AG20443 (cell line): Measurements from ENCODE around the gene BPTF.
"Not testable (repeated sequence)": the region's sequence is repeated elsewhere in the genome, so short reads cannot be mapped to it uniquely, and the experiment has no call there.

Source experiments
- DNase-seq: peaks from one replicate; pipeline ENCODE4 v3.0.0; 2012; ENCODE audit warnings: low spot score, mixed read lengths

Gene BPTF, protein sequence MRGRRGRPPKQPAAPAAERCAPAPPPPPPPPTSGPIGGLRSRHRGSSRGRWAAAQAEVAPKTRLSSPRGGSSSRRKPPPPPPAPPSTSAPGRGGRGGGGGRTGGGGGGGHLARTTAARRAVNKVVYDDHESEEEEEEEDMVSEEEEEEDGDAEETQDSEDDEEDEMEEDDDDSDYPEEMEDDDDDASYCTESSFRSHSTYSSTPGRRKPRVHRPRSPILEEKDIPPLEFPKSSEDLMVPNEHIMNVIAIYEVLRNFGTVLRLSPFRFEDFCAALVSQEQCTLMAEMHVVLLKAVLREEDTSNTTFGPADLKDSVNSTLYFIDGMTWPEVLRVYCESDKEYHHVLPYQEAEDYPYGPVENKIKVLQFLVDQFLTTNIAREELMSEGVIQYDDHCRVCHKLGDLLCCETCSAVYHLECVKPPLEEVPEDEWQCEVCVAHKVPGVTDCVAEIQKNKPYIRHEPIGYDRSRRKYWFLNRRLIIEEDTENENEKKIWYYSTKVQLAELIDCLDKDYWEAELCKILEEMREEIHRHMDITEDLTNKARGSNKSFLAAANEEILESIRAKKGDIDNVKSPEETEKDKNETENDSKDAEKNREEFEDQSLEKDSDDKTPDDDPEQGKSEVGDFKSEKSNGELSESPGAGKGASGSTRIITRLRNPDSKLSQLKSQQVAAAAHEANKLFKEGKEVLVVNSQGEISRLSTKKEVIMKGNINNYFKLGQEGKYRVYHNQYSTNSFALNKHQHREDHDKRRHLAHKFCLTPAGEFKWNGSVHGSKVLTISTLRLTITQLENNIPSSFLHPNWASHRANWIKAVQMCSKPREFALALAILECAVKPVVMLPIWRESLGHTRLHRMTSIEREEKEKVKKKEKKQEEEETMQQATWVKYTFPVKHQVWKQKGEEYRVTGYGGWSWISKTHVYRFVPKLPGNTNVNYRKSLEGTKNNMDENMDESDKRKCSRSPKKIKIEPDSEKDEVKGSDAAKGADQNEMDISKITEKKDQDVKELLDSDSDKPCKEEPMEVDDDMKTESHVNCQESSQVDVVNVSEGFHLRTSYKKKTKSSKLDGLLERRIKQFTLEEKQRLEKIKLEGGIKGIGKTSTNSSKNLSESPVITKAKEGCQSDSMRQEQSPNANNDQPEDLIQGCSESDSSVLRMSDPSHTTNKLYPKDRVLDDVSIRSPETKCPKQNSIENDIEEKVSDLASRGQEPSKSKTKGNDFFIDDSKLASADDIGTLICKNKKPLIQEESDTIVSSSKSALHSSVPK (N-terminal part only)

GRCh38 chr17:67824735-67825626, at the start of gene BPTF:
BPTF (plus strand) TSS chr17:67825503; CDS start chr17:67825725, 222 bp downstream.
- peak; percentile 96 for DNase-seq

- DNase-seq, result peak; percentile 63
These were observed 46.1 kb upstream of the BPTF start for GRCh38 chr17:67779098-67779672.

DNA sequence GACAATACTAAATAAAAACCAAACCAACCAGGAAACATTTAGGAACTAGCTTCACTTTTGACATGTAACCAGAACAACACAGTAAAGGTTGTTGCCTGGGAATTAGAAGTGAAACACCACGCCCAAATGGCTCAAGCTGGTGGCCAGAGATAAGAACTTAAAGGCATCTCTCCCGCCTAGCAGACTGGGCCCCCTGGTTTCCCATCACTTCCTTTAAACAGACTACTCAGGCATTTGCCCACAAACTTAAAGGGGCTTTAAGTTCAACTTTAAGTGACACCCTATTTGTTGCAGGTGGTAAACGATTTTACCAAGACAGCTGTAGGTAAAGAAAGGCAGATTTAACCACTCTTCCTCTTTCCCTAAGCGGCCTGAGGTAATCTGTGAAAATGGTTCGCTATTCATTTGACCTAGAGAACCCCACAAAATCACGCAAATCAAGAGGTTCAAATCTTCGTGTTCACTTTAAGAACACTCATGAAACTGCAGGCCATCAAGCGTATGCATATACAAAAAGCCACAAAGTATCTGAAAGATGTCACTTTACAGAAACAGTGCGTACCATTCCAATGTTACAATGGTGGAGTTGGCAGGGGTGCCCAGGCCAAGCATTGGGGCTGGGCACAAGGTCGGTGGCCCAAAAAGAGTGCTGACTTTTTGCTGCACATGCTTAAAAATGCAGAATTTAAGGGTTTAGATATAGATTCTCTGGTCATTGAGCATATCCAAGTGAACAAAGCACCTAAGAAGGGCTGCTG, 40.8 kb upstream of the BPTF start:
- DNase-seq, result no peak

GRCh38 chr17:67785122-67785477, 40.2 kb upstream of the BPTF start:
- DNase-seq, result no peak

GRCh38 chr17:67785504-67785903, 39.8 kb upstream of the BPTF start:
- no peak for DNase-seq

- DNase-seq, result peak; percentile 85
These were observed 24.8 kb upstream of the BPTF start for GRCh38 chr17:67800495-67800928.

DNA sequence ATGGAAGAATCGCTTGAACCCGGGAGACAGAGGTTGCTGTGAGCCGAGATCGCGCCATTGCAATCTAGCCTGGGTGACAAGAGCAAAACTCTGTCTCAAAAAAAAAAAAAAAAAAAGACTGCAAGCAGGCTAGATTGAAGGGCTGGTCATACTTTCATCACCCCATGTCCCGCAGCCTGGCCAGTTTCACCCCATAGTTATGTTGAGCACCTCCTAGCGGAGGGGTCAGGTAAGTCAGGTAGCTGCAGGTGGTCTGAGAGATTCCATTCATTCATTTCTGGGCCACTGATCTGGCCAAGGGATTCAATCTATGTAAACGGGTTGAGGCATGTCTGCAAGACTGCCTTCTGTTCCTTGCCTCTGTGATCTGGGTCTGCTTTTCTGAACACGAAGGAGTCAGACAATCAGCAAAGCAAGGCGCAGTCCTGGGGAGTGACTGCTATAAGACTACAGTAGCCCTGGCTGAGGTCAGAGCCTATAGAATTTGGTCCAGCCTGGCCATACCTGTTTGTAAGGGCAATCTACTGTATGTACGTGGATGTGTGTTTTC, 23.6 kb upstream of the BPTF start:
- DNase-seq, result no peak

GRCh38 chr17:67810464-67810863, 14.8 kb upstream of the BPTF start:
- no peak for DNase-seq

DNA sequence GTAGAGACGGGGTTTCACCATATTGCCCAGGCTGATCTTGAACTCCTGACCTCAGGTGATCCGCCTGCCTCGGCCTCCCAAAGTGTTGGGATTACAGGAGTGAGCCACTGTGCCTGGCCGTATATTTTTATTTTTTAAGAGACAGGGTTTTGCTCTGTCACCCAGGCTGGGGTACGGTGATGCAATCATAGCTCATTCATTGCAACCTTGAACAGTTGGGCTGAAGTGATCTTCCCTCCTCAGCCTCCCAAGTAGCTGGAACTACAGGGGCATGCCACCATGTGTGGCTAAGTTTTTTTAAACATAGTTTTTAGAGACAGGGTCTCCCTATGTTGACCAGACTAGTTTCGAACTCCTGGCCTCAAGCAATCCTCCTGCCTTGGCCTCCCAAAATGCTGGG, 12.9 kb upstream of the BPTF start:
- not testable (repeated sequence) for DNase-seq

- DNase-seq, result no peak
These were observed 11.5 kb upstream of the BPTF start for GRCh38 chr17:67813803-67814180.

DNA sequence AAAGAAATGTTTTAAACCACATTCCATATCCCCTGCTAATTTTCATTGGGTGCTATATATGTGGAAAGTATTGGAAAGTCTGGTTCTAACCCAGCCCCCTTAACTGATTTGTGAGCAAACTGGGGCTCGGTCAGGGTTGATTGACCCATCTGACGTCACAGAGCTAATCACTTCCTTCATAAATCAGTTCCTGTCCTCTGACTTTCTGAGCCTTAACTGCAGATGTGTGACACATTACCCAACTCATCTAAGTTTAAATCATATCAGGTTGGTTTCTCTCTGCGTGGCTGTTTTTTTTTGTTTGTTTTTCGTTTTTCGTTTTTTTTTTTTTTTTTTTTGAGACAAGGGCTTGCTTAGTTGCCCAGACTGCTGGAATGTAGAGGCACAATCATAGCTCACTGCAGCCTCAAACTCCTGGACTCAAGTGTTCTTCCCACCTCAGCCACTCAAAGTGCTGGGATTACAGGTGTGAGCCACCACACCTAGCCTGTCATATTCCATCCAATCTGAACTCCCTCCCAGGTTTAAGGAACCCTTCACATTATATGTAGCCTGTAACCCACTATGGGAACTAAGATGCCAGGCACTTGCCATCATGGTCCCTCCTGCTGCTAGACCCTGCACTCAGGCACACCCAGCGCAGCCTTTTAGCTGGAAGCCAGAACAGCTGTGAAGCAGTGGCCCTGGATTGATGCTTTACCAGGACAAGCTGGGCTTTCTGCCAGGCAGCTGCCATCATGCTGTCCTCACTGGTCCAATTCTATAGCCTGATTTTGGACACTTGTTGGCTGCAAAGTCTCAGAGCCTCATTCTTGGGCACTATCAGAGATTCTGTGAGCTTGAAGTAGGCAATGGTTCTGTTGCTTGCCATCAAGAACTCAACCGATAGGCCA, 6.9 kb upstream of the BPTF start:
- no peak for DNase-seq

GRCh38 chr17:67819722-67820121, 5.6 kb upstream of the BPTF start:
- DNase-seq, result no peak

GRCh38 chr17:67821871-67822367, 3.4 kb upstream of the BPTF start:
- no peak for DNase-seq

DNA sequence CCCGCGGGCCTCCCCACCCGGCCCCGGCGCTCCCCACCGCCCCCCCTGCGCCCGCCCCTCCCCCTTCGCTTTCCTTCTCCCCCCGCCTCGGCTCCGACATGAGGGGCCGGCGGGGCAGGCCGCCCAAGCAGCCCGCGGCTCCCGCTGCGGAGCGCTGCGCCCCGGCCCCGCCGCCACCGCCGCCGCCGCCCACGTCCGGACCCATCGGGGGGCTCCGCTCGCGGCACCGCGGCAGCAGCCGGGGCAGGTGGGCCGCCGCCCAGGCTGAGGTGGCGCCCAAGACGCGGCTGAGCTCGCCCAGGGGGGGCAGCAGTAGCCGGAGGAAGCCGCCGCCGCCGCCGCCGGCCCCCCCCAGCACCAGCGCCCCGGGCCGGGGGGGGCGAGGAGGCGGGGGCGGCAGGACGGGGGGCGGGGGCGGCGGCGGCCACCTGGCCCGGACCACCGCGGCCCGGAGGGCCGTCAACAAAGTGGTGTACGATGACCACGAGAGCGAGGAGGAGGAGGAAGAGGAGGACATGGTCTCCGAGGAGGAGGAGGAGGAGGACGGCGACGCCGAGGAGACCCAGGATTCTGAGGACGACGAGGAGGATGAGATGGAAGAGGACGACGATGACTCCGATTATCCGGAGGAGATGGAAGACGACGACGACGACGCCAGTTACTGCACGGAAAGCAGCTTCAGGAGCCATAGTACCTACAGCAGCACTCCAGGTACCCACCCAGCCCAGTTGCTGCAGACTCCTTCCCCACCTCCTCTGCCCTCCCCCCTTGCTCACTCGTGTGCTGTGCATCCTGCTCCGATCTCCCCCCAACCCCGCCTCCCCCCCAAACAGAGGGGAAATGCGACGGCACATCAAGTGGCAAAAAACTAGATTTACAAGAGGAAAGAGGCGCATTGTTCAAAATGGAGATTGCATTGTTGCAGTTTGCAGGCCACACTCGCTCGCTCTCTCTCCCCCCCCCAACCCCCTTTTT, 611 bp downstream of the BPTF start:
- peak; percentile 58 for DNase-seq

GRCh38 chr17:67829331-67829730, 4.0 kb downstream of the BPTF start:
- DNase-seq, result no peak

GRCh38 chr17:67830440-67830839, 5.1 kb downstream of the BPTF start:
- no peak for DNase-seq

- DNase-seq, result no peak
These were observed 6.0 kb downstream of the BPTF start for GRCh38 chr17:67831268-67831667.
